Activated CD4-positive, alpha-beta memory T cell treated with anti-CD3 and anti-CD28 coated beads for 36 hours (primary cell): ENCODE results near the gene CYTH1. TPM values are rescaled to one million over a fixed set of nuclear protein-coding genes. Genes with fewer than 3 reads are reported as not detected.
A peak's percentile ranks its signal among the peaks of the same experiment; 100 is the strongest.

Experiments used
- CTCF ChIA-PET: fragments of 350-600 bp; sonication (Branson Sonifier 250); formaldehyde crosslinking; loops from one replicate; lab custom pipeline; 2021; ENCODE audit warnings: antibody characterized with exemption, inconsistent platforms; lab: Charles Lee
- POLR2A ChIA-PET: fragments of 350-600 bp; sonication (Branson Sonifier 250); formaldehyde crosslinking; loops from one replicate; lab custom pipeline; 2021; ENCODE audit warnings: antibody characterized with exemption; lab: Charles Lee
- DNase-seq: peaks from one replicate; pipeline ENCODE4 v3.0.0-alpha.2; 2020
- H3K27ac Mint-ChIP-seq: one replicate; pipeline ENCODE4 v1.8.0; 2021; ENCODE audit warnings: mixed read lengths
- H3K27me3 Mint-ChIP-seq: one replicate; pipeline ENCODE4 v1.8.0; 2021; ENCODE audit warnings: mixed read lengths
- H3K36me3 Mint-ChIP-seq: one replicate; pipeline ENCODE4 v1.8.0; 2021; ENCODE audit warnings: mixed read lengths
- H3K4me1 Mint-ChIP-seq: one replicate; pipeline ENCODE4 v1.8.0; 2021; ENCODE audit warnings: low read depth, mixed read lengths
- H3K4me3 Mint-ChIP-seq: one replicate; pipeline ENCODE4 v1.8.0; 2021; ENCODE audit warnings: mild to moderate bottlenecking, mixed read lengths
- H3K9me3 Mint-ChIP-seq: one replicate; pipeline ENCODE4 v1.8.0; 2021; ENCODE audit warnings: mixed read lengths
- intact Hi-C: fragments of 100-400 bp; cut with micrococcal nuclease; formaldehyde crosslinking; loops from one replicate; pipeline ENCODE4 v1.15.1; 2023
- total RNA-seq, 2 experiments: library from RNA; stranded (reverse); gene quantifications; one replicate each; pipeline ENCODE4 v1.2.3, GENCODE V29; 2021

Gene CYTH1
- total RNA-seq, 2 experiments from 2014 or later = 184 to 204 TPM

- peak overlapping the region; percentile 64 for H3K27ac Mint-ChIP-seq
- H3K4me3 Mint-ChIP-seq = no peak overlapping the region
- ChIA-PET POLR2A (no interaction called here), CTCF (interaction anchor here (0.6 to 1.1 kb wide), 2 partner anchors 41 to 1077 kb away, joined by 3 to 4 read pairs; no protein-coding TSS in a partner anchor)
- no peaks in the 10 kb centered on the region for H3K27me3 Mint-ChIP-seq
- DNase-seq = no peak
- H3K36me3 Mint-ChIP-seq = peaks cover 5% of the 10 kb centered on the region
- peaks cover 32% of the 10 kb centered on the region for H3K4me1 Mint-ChIP-seq
- intact Hi-C loops = no loop called here
- no peaks in the 10 kb centered on the region for H3K9me3 Mint-ChIP-seq
Measured at GRCh38 chr17:78667091-78667490, 115.0 kb downstream of the CYTH1 start.

- Mint-ChIP-seq H3K27me3 (no peaks in the 10 kb centered on the region), H3K4me3 (no peak overlapping the region), H3K9me3 (no peaks in the 10 kb centered on the region), H3K36me3 (peaks cover 4% of the 10 kb centered on the region), H3K4me1 (peaks cover 32% of the 10 kb centered on the region), H3K27ac (peak overlapping the region; percentile 76)
- CTCF ChIA-PET = interaction anchor here (0.6 to 1.1 kb wide), 2 partner anchors 42 to 1078 kb away, joined by 3 to 4 read pairs; no protein-coding TSS in a partner anchor
- POLR2A ChIA-PET = interaction anchor here (1.0 kb wide), 1 partner anchor 13 kb away, joined by 4 read pairs; no protein-coding TSS in a partner anchor
- peak; percentile 80 for DNase-seq
- intact Hi-C loops = no loop called here
Measured at GRCh38 chr17:78665952-78666920, 115.8 kb downstream of the CYTH1 start.

GRCh38 chr17:78665387-78665951 lies 116.6 kb downstream of the CYTH1 start:
- ChIA-PET POLR2A (interaction anchor here (1.0 kb wide), 1 partner anchor 14 kb away, joined by 4 read pairs; no protein-coding TSS in a partner anchor), CTCF (no interaction called here)
- H3K27me3 Mint-ChIP-seq = no peaks in the 10 kb centered on the region
- no peak for DNase-seq
- intact Hi-C loops = no loop called here
- peak overlapping the region; percentile 76 for H3K27ac Mint-ChIP-seq
- no peaks in the 10 kb centered on the region for H3K9me3 Mint-ChIP-seq
- peaks cover 32% of the 10 kb centered on the region for H3K4me1 Mint-ChIP-seq
- peaks cover 2% of the 10 kb centered on the region for H3K36me3 Mint-ChIP-seq
- no peak overlapping the region for H3K4me3 Mint-ChIP-seq

- Mint-ChIP-seq H3K4me1 (peaks cover 32% of the 10 kb centered on the region), H3K9me3 (no peaks in the 10 kb centered on the region), H3K4me3 (no peak overlapping the region), H3K27me3 (no peaks in the 10 kb centered on the region), H3K36me3 (peaks cover 2% of the 10 kb centered on the region), H3K27ac (no peak overlapping the region)
- intact Hi-C loops = no loop called here
- no peak for DNase-seq
- ChIA-PET POLR2A (no interaction called here), CTCF (no interaction called here)
Measured at GRCh38 chr17:78664476-78665386, 117.3 kb downstream of the CYTH1 start.

GRCh38 chr17:78661093-78661770 lies 120.8 kb downstream of the CYTH1 start:
- Mint-ChIP-seq H3K9me3 (no peaks in the 10 kb centered on the region), H3K4me1 (peaks cover 10% of the 10 kb centered on the region), H3K36me3 (no peaks in the 10 kb centered on the region), H3K27ac (no peak overlapping the region), H3K27me3 (no peaks in the 10 kb centered on the region), H3K4me3 (no peak overlapping the region)
- no peak for DNase-seq
- intact Hi-C loops = no loop called here
- POLR2A ChIA-PET = no interaction called here
- CTCF ChIA-PET = no interaction called here

GRCh38 chr17:78659546-78659945 lies 122.5 kb downstream of the CYTH1 start:
- intact Hi-C loops = no loop called here
- POLR2A ChIA-PET = no interaction called here
- Mint-ChIP-seq H3K4me3 (no peak overlapping the region), H3K9me3 (no peaks in the 10 kb centered on the region), H3K36me3 (no peaks in the 10 kb centered on the region), H3K4me1 (no peaks in the 10 kb centered on the region), H3K27me3 (no peaks in the 10 kb centered on the region), H3K27ac (no peak overlapping the region)
- CTCF ChIA-PET = interaction anchor here (0.6 kb wide), 1 partner anchor 247 kb away, joined by 4 read pairs; no protein-coding TSS in a partner anchor
- no peak for DNase-seq

GRCh38 chr17:78658281-78658785 lies 123.7 kb downstream of the CYTH1 start:
- Mint-ChIP-seq H3K36me3 (no peaks in the 10 kb centered on the region), H3K9me3 (no peaks in the 10 kb centered on the region), H3K4me1 (no peaks in the 10 kb centered on the region), H3K4me3 (no peak overlapping the region), H3K27me3 (no peaks in the 10 kb centered on the region), H3K27ac (no peak overlapping the region)
- intact Hi-C loops = no loop called here
- ChIA-PET POLR2A (no interaction called here), CTCF (no interaction called here)
- no peak for DNase-seq

GRCh38 chr17:78655251-78655940 lies 126.7 kb downstream of the CYTH1 start:
- POLR2A ChIA-PET = interaction anchor here (0.5 to 0.6 kb wide), 2 partner anchors 43 to 62 kb away, joined by 3 to 4 read pairs; no protein-coding TSS in a partner anchor
- no peaks in the 10 kb centered on the region for H3K9me3 Mint-ChIP-seq

GRCh38 chr17:78654325-78654724 lies 127.7 kb downstream of the CYTH1 start:
- H3K27ac Mint-ChIP-seq = no peak overlapping the region
- no peaks in the 10 kb centered on the region for H3K9me3 Mint-ChIP-seq
- no peaks in the 10 kb centered on the region for H3K27me3 Mint-ChIP-seq
- no peaks in the 10 kb centered on the region for H3K36me3 Mint-ChIP-seq
- ChIA-PET POLR2A (no interaction called here), CTCF (no interaction called here)
- no peaks in the 10 kb centered on the region for H3K4me1 Mint-ChIP-seq
- no peak overlapping the region for H3K4me3 Mint-ChIP-seq
- DNase-seq = no peak
- intact Hi-C loops = no loop called here

More at GRCh38 chr17:78655251-78655940, 126.7 kb downstream of the CYTH1 start:
- Mint-ChIP-seq H3K4me1 (no peaks in the 10 kb centered on the region), H3K27me3 (no peaks in the 10 kb centered on the region), H3K36me3 (no peaks in the 10 kb centered on the region), H3K27ac (no peak overlapping the region), H3K4me3 (no peak overlapping the region)
- intact Hi-C loops = no loop called here
- DNase-seq = no peak
- CTCF ChIA-PET = no interaction called here

- Mint-ChIP-seq H3K27me3 (no peaks in the 10 kb centered on the region), H3K4me1 (no peaks in the 10 kb centered on the region), H3K36me3 (no peaks in the 10 kb centered on the region), H3K4me3 (no peak overlapping the region), H3K9me3 (peaks cover 4% of the 10 kb centered on the region), H3K27ac (no peak overlapping the region)
- ChIA-PET CTCF (no interaction called here), POLR2A (no interaction called here)
- no peak for DNase-seq
- intact Hi-C loops = no loop called here
Measured at GRCh38 chr17:78653382-78653781, 128.7 kb downstream of the CYTH1 start.

- ChIA-PET POLR2A (no interaction called here), CTCF (no interaction called here)
- Mint-ChIP-seq H3K27ac (no peak overlapping the region), H3K36me3 (peaks cover 2% of the 10 kb centered on the region), H3K4me3 (no peak overlapping the region), H3K27me3 (no peaks in the 10 kb centered on the region), H3K4me1 (no peaks in the 10 kb centered on the region), H3K9me3 (peaks cover 9% of the 10 kb centered on the region)
- DNase-seq = no peak
- intact Hi-C loops = no loop called here
Measured at GRCh38 chr17:78652913-78653312, 129.2 kb downstream of the CYTH1 start.
